Limb (tissue), 2 donors: ENCODE data around the gene HIPK2.
"Not testable (repeated sequence)": the region's sequence is repeated elsewhere in the genome, so short reads cannot be mapped to it uniquely, and the experiment has no call there.

ENCODE experiments used
- DNase-seq, 2 donors: peaks; one replicate each; pipeline ENCODE4 v3.0.0-alpha.2; 2016; ENCODE audit errors: extremely low spot score in 2 of 2

Gene HIPK2

DNA sequence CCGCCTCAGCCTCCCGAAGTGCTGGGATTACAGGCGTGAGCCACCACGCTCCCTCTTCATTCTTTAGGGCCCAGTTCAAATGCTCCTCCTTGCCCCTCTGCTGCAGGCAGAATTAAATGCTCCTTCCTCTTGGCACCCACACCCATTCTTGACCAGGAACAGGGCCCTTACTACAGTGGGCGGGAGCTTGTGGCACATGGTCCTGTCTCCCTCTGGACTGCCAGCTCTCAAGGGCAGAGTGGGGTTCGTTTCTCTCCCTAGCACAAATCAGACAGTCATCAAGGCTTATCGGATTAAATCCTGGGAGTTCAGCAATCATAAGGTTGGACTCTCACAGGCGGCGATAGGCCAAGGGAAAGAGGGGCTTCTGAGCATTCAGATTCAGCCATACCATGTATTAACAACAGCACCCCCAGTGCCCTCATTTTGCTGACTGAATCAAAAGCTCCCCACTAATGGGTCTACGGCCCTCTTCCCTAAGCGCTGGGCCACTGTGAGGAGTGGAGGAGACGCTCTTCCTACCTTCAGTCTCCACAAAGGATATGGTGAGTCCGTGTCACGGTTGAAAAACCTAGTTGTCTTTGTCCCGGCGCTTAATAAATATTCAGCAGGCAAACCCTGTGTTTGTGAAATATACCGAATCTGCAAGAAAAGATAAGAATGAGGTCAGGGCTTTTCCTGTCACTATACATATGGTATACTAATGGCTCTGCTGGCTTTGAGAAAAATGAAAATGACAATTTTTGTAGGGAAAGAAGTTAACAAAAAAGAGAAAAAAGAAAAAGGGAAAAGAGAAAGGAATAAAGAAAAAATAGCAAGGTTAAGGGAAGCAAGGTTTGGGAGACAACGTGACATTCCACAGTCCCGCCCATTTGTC lies 146.9 kb downstream of the HIPK2 start:
- DNase-seq: no peak

DNA sequence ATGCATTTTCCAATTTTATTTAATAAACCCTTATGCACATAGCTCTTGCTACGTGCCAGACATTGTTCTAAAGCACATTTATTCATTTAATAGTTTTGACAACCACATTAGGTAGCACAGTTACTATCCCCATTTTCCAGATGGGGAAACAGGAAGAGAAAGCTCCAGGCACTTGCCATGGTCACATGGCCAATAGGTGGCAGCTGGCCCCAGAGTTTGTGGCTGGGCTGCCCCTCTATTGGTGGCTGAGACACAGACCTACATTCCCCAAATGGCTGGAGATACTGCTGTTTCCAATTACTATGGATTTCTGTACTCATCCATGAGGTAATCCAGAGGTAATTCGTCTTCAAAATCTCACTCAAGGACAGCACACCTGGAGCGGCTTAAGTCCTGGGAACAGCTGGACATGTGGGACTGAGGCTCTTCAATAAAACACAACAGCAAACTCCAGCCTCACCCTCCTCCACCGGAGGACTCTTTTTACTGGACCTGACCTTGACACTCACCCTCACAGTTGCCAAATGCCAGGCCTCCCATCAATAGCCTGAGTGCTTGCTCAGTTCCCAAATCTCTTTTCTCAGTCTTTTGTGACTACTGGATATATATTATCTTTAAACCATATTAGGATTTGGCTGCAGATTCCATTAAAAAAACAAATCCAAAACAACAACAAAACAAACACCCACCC lies 148.3 kb downstream of the HIPK2 start:
- DNase-seq: no peak

DNA sequence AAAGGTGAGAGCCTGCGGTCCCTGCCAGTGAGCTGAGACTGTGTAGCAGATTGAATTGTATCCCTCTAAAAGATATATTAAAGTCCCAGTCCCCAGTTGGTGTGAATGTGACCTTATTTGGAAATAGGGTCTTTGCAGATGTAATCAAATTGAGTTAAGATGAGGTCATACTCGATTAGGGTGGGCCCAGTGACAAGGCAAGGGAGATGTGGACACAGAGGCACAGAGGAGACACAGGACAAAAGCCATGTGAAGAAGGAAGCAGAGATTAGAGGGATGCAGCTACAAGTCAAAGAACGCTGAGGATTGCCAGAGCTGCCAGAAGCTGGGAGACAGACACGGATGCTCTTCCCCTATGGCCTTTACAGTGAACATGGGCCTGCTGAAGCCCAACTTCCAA lies 150.0 kb downstream of the HIPK2 start:
- no peak for DNase-seq

DNA sequence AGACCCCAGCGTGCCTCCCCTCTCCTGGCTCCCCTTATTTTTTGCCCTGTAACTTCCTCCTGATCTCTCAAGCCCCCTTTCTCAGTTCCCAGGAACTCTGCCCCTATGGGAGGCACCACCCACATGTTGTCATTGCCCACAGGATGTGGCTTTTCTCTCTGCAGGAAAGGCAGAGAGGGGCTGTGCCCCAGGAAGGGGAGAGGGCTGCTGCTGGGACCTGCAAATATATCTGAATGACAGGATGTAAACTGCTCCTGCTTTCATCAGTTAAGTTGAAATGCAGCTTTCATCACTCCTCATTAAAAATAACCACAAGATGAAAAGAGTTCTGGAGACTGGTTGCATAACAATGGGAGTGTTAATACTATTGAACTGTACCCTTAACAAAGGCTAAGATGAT lies 151.0 kb downstream of the HIPK2 start:
- DNase-seq: no peak

DNA sequence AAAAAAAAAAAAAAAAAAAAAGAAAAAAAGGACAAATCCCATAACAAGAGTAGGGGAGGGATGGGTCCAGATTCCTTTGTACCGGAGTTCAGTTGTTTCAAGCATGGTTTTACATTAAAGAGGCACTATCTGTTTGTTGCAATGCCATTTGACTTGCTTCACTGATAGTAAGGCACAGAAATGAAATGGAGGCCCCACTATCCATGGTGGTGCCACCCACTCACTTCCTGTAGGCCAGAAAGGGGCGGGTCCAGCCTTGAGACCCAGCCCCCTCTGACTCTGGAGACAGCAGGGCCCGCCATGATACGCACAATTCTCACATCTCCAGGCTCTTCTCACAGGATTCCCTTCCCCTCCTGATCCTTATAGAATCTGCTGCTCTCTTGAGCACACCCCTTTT lies 154.3 kb downstream of the HIPK2 start:
- no peak for DNase-seq

DNA sequence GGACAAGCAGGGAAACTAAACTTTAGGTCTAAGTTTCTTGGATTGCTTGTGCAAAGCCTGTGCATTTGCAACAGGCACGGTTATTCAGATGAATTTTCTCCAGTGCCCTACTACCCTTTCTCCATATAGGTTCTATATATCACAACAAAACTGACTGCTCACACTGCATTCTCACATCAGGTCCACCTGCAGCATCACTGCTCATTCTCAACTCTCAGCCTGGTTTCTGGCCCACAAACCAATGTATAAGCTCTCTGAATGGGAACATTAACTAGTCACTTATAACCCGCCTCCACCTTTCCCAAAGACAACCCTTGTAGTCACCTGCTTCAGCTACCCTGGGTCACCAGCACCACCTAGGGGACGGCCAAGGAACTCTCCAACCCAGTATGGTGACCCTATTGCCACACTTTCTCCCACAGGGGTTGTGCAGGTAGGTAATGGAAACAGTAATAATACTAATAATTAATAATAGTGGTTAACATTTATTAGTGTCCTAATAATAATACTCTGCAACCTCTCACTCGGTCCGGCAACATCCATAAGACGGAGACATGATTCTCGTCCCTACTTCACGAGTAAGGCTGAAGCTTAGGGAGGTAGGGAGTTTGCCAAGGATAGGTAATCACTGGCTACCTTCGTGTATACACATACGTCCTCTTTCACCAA lies 157.0 kb downstream of the HIPK2 start:
- DNase-seq: no peak

DNA sequence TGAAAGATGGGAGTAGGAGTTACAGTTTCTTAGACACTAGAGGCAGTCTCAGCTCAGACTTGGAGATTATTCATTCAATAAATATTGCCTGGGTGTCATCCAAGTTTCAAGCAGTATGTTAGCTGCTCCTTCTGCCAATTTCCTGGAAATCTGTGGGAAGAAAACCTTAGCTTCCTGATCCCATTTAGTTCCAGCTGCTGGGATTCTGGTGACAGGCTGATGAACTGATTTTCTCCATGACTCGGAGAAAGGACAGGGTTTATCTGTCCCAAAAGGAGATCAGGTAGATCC lies 158.5 kb downstream of the HIPK2 start:
- DNase-seq: peak in 1 of 2 donors; percentile 66

DNA sequence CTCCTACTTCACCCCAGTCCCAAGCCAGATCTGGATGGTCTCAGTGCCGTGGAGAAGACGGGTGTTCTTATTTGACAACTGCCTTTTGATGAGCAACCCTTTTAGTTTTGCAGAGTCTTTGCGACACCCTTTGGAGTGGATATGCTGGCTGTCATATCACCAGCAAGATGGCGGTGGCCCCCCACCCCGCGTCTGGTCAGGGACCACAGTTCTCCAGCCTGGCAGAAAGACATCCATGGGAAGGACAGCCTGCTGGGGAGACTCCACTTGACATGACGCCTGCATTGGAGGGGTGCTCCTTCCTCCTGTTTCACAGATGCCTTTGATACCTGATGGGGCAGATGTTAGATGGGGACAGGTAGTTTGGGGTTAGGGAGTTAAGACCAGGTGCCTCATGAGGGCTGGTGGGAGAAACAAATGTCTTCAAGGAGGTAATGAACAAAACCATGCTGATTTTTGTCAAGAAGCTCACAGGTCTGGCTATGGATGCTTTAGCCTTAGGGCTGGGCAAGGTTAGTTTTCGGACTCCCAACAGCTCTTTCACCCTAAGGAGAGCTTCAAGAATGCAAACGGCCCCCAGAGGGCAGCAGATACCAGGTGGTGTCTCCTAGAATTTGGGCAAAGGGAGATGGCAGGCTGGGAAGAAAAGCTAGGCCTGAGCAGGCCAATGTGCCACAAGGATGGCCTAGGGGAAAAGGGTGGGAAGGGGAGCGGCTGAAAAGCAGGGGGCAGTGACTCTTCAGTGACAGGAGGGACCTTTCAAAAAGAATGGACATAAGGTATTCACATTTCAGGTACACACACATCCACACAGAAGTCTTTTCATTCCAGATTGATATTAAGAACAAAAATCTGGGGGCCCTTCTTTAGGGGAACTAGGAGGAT lies 159.1 kb downstream of the HIPK2 start:
- DNase-seq: peak in 1 of 2 donors; percentile 49

DNA sequence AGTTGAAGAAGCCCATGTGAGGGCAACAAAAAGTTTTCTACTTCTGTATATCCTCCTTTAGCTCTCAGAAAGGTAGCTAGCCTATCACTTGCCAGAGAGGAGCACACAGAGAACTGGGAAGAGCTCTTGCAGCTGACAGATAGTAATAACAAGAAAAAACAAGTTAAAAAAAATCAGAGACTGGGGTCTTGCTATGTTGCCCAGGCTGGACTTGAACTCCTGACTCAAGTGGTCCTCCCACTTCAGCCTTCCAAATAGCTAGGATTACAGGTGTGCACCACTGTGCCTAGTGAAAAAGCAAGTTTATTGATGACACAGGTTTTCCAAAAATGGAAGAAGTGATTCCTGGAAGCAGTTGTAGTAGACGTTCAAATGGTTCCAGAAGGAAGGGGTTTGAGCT lies 160.7 kb downstream of the HIPK2 start:
- no peak for DNase-seq

DNA sequence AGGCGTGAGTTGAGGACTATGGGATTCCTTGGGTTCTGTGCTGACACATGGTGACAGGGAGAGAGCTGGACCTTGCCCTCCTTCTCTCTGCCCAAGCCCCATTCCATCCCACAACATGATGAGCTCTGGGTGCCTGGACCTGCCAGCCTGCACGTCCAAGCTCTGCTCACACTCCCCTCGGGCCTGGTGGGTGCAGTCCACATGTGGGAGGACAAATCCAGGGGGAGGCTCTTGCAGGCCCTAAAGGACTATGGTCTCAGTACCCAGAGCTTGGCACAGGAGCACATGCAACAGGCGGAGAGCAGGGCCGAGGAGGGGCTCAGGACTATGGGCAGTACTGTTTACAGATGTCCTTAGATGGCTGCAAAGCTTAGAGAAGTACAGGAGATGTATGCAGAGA lies 162.9 kb downstream of the HIPK2 start:
- DNase-seq: no peak

DNA sequence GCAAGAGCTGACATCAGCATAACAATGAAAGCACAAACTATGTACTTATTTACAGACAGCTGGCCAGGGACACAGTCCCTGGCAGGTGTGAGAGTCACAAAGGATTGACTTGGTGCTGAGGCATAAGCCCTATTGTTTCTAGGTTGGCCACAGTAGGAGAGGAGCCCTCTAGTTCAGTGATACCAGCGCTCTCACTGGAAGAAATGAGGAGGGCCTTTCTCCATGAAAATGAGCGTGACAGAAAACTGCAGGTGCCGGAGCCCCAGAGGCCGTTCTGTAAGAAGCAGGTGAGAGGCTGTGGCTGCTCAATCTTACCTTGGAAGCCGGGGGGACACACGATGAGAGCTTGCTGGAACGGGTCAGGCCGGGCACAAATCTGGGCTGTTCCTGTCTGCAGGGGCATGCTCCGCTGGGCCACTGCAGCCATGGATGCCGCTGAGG lies 163.8 kb downstream of the HIPK2 start:
- no peak for DNase-seq

DNA sequence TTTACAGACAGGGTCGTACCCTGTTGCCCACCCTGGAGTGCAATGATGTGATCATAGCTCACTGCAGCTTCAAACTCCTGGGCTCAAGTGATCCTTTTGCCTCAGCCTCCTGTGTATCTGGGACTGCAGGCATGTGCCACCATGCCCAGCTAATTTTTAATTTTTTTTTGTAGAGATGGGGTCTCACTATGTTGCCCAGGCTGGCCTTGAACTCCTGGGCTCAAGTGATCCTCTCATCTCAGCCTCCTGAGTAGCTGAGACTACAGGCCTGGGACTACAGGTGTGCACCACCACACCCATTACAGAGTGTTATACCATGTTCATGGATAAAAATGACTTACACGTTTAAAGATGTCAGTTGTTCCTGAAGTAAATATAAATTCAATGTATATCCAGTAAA lies 166.2 kb downstream of the HIPK2 start:
- DNase-seq: not testable (repeated sequence)

DNA sequence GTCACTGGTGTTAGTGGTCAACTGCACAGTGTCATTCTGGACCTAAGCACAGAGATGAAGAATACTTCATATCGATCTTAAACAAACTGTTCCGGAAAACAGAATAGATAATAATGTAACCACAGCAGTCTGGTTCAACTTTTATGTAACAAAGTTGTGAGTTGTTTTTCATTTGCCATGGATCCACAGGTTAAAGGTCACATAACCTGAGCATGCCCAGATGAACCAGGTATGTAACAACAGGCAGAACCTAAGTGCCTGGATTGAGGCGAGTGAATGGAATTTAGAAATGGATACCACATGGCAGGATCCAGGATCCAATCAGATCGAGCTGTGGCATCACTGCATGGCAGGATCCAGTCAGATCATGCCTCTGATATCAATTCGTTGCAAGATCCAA lies 167.2 kb downstream of the HIPK2 start:
- DNase-seq: no peak

DNA sequence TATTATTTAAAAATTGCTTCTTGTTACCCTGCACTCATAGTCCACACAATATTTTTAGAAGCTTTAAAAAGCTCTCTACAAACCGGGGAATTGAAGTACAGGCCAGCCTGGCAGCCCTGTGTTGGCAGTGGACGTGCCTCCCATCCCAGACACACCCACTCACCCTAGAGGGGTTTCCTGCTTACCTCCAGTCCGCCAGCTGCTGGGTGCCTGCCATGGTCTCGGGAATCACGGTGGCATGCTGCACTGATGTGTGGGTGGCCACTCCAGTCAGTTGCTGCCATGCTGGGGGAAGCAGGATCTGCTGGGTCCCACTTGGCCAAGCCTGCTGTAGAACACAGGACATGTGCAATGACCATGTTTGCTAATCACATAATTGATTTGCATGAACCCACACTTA lies 173.9 kb downstream of the HIPK2 start:
- DNase-seq: no peak

DNA sequence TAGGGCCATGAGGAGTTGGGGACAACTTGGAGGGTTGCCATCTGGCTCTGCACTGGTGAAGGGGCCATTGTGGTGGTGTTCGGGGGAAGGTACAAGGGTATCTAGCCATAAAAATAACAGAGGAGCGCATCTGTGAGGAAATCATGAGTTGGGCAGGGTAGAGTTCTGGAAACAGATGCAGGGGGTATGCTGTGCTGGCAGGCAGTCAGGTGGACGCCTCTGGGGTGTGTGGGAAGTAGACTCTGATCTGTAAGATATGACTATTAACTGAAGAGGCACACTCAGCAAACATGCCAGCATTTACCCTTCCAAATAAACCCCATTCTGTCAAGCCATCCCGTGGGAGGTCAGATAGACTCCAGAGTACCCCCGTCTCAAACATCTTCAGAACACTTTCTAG lies 174.5 kb downstream of the HIPK2 start:
- no peak for DNase-seq

DNA sequence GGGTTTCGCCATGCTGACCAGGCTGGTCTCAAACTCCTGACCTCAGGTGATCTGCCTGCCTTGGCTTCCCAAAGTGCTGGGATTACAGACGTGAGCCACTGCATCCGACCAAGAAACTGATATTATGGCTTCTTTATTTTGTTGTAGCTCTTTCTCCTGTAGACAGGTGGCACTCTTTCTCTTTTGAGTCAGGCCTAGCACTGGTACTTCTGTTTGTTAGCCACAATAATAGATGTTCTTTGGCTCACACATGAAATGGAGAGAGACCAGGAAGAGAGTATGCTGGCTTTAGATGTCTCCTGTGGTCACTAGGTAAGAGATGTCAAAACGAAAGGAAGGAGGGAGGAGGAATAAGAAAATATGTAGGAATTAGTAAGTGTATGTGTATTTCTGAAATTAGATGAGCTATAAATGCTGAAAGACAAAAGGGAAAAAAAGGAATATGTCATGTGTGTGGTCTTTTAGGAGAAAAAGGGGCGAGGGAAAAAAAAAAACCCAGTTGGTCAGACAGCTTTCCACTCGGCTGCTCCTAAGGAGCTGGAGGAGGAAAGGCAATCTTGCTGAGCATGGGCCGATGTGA lies 175.6 kb downstream of the HIPK2 start:
- peak in 1 of 2 donors; percentile 19 for DNase-seq

DNA sequence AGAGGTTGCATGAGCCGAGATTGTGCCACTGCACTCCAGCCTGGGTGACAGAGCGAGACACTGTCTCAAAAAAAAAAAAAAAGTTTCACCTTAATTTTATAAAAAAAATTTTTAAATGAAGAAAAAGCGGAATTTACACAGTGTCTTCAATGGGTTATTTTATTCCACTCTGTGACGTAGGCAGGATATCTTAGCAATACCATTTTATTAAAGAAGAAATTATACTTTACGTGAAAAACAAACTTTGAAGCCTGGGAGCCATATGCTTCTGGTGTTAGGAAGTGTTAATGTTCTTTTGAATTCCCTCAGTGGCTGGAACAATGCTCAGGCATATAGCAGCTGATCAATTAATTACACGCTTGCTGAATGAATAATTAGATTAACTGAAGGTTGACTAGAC lies 176.6 kb downstream of the HIPK2 start:
- DNase-seq: no peak

DNA sequence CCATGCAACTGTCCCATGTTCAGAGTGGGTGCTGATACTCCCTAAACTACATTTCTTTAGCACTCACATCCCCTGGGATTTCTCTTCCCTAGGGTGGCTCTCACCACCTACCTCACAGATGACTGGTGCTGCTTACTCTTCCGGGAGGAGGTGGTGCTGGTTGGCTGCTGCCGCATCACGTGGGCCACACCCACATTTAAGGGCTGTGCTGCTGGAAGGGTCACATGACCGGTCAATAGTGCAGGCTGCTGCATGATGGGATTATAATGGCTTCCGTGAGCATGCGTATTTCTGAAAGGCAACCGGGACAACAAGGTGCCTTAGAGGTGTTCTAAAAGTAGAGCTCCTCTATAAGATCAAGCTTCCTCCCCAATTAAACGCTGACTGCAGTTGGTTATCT lies 177.5 kb downstream of the HIPK2 start:
- no peak for DNase-seq

DNA sequence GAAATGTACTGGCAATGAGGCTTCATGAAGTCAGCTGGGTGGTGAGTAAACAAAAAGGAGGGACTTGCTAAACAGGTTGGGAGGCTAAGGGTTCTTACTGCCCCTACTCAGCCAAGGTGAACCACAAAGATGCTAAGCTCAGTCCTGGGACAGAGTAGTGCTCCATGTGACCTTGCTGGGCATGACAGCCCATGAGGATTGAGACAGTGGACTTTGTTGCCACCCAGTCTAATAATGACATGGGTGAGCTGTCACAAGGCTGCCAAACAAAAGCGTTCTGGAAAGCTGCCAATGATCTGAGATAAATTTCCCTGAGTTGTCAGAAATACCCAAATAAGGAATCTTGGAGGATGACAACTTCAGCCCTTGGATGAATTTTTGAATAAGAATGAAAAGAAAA lies 179.2 kb downstream of the HIPK2 start:
- DNase-seq: no peak

DNA sequence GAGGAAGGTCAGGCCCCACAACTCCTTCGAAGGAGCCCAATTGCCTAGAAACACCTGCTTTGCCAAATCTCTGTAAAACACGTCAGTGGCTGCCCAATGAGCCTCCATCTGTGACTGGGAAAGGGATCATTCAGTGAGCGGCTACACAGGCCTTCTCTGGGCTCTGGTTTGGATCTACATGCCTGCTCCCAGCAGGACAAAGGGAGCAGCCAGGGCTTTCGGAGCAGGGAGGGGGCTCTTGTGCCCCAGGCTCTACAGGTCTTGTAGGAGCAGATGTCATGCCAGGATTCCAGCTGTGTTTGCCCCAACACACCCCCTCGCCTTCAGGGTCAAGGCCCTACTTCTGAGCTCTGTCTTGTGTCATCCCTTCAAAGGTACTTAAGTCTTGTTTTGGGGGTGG lies 180.8 kb downstream of the HIPK2 start:
- DNase-seq: no peak

DNA sequence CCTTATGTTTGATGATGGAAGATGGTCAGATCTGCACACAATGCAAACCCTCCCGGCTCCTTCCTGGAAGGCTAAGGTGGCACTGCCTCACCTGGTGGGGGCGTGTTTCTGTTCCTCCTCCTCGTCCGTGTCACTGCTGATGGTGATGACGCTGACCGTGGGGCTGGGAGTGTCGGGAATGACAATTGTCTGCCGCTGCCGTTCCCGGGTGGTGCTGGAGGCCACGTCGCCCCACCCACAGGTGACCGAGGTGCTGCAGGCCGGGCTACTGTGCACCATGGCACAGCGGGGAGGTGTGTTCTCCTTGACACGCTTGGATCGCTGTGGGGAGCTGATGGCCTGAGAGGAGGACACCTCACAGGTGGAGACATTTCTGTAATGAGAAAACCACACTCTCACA lies 181.2 kb downstream of the HIPK2 start:
- DNase-seq: no peak
